ENCODE results near the gene TRIM77. TPM values are rescaled to one million over a fixed set of nuclear protein-coding genes. Genes with fewer than 3 reads are reported as not detected.

The TRIM77 gene
- total and polyA plus RNA-seq, 2 donors: not detected

Other genes with a start within 250 kb of the TRIM77 start
- 0.80 TPM for gene NOX4, start 218.9 kb upstream of the TRIM77 start, total RNA-seq
- 6.8 TPM for gene NOX4, start 218.9 kb upstream of the TRIM77 start, polyA plus RNA-seq
- gene TRIM49, start 98.3 kb downstream of the TRIM77 start, total RNA-seq: 0.09 TPM
- gene TRIM49, start 98.3 kb downstream of the TRIM77 start, polyA plus RNA-seq: 0.09 TPM
- gene TRIM64B, start 168.2 kb downstream of the TRIM77 start, total RNA-seq: not detected
- gene TRIM64B, start 168.2 kb downstream of the TRIM77 start, polyA plus RNA-seq: 0.02 TPM
- not detected for gene TRIM49D1, start 211.9 kb downstream of the TRIM77 start, total RNA-seq
- not detected for gene TRIM49D1, start 211.9 kb downstream of the TRIM77 start, polyA plus RNA-seq
- gene TRIM49D2, start 213.8 kb downstream of the TRIM77 start, total RNA-seq: not detected
- 0.23 TPM for gene TRIM49D2, start 213.8 kb downstream of the TRIM77 start, polyA plus RNA-seq